ENCODE data around the gene PCSK5. TPM values are rescaled to one million over a fixed set of nuclear protein-coding genes. Genes with fewer than 3 reads are reported as not detected.

Gene PCSK5
- total RNA-seq, 1 experiment from 2014 or later = 7.5 TPM

DNA sequence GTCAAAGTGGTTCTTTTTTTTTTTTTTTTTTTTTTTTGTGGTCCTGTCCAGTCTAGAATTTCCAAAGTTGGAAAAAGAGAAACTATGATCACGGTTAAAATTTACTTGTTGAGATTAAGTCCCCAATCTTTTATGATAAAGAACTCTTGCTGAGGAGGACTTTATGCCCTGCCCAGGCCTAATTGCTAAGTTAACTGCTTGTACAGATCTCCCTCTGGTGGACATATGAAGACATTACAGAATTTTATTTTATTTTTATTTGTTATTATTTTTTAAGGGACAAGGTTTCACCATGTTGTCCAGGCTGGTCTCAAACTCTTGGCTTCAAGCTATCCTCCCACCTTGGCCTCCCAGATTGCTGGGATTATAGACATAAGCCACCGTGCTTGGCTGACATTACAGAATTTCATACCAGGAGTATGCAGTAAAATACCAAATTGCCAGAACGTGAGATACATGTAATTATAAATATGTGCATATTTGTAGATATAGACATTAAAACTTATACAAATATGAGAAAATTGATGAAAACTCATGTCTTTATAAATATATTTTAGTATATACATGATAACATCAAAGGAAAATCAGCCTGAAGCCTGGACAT, 412.6 kb downstream of the PCSK5 start:
- Mint-ChIP-seq H3K4me1 (peaks cover 10 to 11% of the 10 kb centered on the region in 2 experiments; a peak in 3 of 4 replicates), H3K27me3 (ENCODE audit: low read depth) (no peaks in the 10 kb centered on the region), H3K9me3 (no peaks in the 10 kb centered on the region), H3K4me3 (no peak overlapping the region), H3K36me3 (ENCODE audit: insufficient read depth in 1 of 3, low read depth in 3 of 3) (no peaks in the 10 kb centered on the region), H3K27ac (no peak overlapping the region)
- no peak overlapping the region for H2BK15ac ChIP-seq (ENCODE audit: low read depth, low read length)
- no peak overlapping the region for H3K56ac ChIP-seq (ENCODE audit: insufficient read length, low read depth, low read length)
- no peaks in the 10 kb centered on the region for H3K4me1 ChIP-seq (ENCODE audit: insufficient read depth, low read length)
- TF ChIP-seq, protein P1, sequence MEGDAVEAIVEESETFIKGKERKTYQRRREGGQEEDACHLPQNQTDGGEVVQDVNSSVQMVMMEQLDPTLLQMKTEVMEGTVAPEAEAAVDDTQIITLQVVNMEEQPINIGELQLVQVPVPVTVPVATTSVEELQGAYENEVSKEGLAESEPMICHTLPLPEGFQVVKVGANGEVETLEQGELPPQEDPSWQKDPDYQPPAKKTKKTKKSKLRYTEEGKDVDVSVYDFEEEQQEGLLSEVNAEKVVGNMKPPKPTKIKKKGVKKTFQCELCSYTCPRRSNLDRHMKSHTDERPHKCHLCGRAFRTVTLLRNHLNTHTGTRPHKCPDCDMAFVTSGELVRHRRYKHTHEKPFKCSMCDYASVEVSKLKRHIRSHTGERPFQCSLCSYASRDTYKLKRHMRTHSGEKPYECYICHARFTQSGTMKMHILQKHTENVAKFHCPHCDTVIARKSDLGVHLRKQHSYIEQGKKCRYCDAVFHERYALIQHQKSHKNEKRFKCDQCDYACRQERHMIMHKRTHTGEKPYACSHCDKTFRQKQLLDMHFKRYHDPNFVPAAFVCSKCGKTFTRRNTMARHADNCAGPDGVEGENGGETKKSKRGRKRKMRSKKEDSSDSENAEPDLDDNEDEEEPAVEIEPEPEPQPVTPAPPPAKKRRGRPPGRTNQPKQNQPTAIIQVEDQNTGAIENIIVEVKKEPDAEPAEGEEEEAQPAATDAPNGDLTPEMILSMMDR (conservative IDR thresholded peaks at IDR 0.05) = peak; percentile 78
- no peak overlapping the region for H3T11ph ChIP-seq (ENCODE audit: low read length)
- no peak overlapping the region for H3K4ac ChIP-seq (ENCODE audit: low read depth, low read length)
- no peaks in the 10 kb centered on the region for H3K23me2 ChIP-seq (ENCODE audit: insufficient read length, low read depth, low read length, poor library complexity, severe bottlenecking)
- H3K18ac ChIP-seq (ENCODE audit: insufficient read length, low read depth, low read length) = no peak overlapping the region
- no peak overlapping the region for H4K8ac ChIP-seq (replicated peaks; ENCODE audit: insufficient read length, low read depth, low read length)
- no peak overlapping the region for H2AK5ac ChIP-seq (ENCODE audit: insufficient read length, low read length)
- H3K9me3 ChIP-seq (ENCODE audit: control insufficient read depth, low read depth, low read length) = no peaks in the 10 kb centered on the region
- no peak overlapping the region for H3K14ac ChIP-seq (ENCODE audit: insufficient read depth, low read length)
- no peak overlapping the region for H2BK12ac ChIP-seq (ENCODE audit: insufficient read length, low read depth, low read length)
- no peak overlapping the region for H2BK20ac ChIP-seq (ENCODE audit: low read depth, low read length, poor library complexity, severe bottlenecking)
- H2BK120ac ChIP-seq (ENCODE audit: low read depth, low read length, poor library complexity, severe bottlenecking) = no peak overlapping the region
- no peak overlapping the region for H4K5ac ChIP-seq (ENCODE audit: insufficient read length, low read depth, low read length)
- no CpG with 5 or more reads among the region's 3 CpGs for WGBS (ENCODE audit: extremely low coverage, insufficient read length, low lambda C conversion rate)
- no peaks in the 10 kb centered on the region for H3K79me2 ChIP-seq (ENCODE audit: insufficient read depth, low read length)
- H3K79me1 ChIP-seq (ENCODE audit: insufficient read depth, low read depth, low read length, poor library complexity, severe bottlenecking) = no peaks in the 10 kb centered on the region
- H4K20me1 ChIP-seq (ENCODE audit: control insufficient read depth, insufficient read depth, insufficient read length) = no peaks in the 10 kb centered on the region
- H3K27ac ChIP-seq (ENCODE audit: insufficient read length, low read depth, low read length) = no peak overlapping the region
- H2BK5ac ChIP-seq (ENCODE audit: insufficient read length, low read length) = no peak overlapping the region
- DNase-seq = no peak
- H3K9ac ChIP-seq (ENCODE audit: extremely low read depth, insufficient read length, low read length) = no peak overlapping the region
- H3K23ac ChIP-seq (ENCODE audit: insufficient read length, low read depth, low read length) = no peak overlapping the region
- H2AFZ ChIP-seq (ENCODE audit: low read length) = no peak overlapping the region
- H4K91ac ChIP-seq (ENCODE audit: insufficient read length, low read depth, low read length) = no peak overlapping the region
- no peak overlapping the region for H3K4me2 ChIP-seq (ENCODE audit: insufficient read depth, insufficient read length, low read length)
- H3K27me3 ChIP-seq (ENCODE audit: insufficient read depth, low read length) = no peaks in the 10 kb centered on the region

Data from H9 (cell line).